Posterior vena cava (tissue), 2 donors: ENCODE measurements around the gene UTP14C. TPM values are rescaled to one million over a fixed set of nuclear protein-coding genes. Genes with fewer than 3 reads are reported as not detected.
"Not testable (repeated sequence)": the region's sequence is repeated elsewhere in the genome, so short reads cannot be mapped to it uniquely, and the experiment has no call there.

Experiments used
- DNase-seq: peaks from one replicate; pipeline ENCODE4 v3.0.0-alpha.2; 2020; ENCODE audit warnings: low spot score
- intact Hi-C, 2 donors: fragments of 100-400 bp; cut with DNase I; formaldehyde crosslinking; loops; one replicate each; pipeline versions ENCODE4 v1.14.1 to v1.14.2; 2022 to 2023
- total RNA-seq, 2 donors: library from RNA; stranded (reverse); fragmentation: NEBNext Ultra II Directional; extraction: Animal tissue kit (Norgen Biotek cat#: 25700); gene quantifications; one replicate each; pipeline ENCODE4 v1.2.1, GENCODE V29; 2021
- donor health status: DM: yes; HTN: yes; CAD: no.
- donor health status: DM: yes; HTN: yes; CAD: no.

UTP14C gene
- total RNA-seq, 2 donors from 2014 or later, result 13.9 to 14.7 TPM

DNA sequence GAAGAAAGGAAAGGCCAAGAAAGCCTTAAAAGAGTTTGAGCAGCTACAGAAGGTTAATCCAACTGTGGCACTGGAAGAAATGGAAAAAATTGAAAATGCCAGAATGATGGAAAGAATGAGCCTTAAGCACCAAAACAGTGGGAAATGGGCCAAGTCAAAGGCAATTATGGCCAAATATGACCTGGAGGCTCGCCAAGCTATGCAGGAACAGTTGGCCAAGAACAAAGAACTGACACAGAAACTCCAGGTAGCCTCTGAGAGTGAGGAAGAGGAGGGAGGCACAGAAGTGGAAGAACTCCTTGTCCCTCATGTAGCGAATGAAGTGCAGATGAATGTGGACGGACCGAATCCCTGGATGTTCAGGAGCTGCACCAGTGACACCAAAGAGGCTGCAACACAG, 5.1 kb downstream of the UTP14C start:
- intact Hi-C loops, result no loop called here

DNA sequence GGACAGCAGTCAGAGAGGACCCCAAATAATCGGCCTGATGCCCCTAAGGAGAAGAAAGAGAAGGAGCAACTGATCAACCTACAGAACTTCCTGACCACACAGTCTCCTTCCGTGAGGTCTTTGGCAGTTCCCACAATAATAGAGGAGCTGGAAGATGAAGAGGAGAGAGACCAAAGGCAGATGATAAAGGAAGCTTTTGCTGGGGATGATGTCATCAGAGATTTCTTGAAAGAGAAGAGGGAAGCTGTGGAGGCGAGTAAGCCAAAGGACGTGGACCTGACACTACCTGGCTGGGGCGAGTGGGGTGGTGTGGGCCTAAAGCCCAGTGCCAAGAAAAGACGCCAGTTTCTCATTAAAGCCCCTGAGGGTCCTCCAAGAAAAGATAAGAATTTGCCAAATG, 5.9 kb downstream of the UTP14C start:
- intact Hi-C loops, result not testable (repeated sequence)

More for the DNA sequence above, 5.1 kb downstream of the UTP14C start:
- no peak for DNase-seq

DNA sequence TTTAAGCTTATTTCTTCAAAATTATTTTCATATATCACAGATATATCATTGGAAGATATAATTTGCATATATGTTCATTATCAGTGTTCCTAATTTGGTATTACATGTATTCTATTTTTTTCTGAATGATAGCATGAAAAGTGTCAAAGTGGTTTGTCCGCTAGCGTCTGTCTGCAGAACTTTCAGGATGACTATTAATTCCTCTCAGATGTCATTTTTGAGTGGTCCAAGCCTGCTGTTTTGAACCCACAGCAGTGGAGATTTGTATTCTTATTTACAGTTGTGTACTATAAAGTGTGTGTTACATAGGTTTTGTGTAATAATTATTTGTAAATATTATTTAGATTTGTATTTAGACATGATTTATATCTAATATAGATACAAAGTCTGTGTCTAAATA, 8.5 kb downstream of the UTP14C start:
- DNase-seq, result no peak
- intact Hi-C loops, result no loop called here

More for the DNA sequence above, 5.9 kb downstream of the UTP14C start:
- not testable (repeated sequence) for DNase-seq

DNA sequence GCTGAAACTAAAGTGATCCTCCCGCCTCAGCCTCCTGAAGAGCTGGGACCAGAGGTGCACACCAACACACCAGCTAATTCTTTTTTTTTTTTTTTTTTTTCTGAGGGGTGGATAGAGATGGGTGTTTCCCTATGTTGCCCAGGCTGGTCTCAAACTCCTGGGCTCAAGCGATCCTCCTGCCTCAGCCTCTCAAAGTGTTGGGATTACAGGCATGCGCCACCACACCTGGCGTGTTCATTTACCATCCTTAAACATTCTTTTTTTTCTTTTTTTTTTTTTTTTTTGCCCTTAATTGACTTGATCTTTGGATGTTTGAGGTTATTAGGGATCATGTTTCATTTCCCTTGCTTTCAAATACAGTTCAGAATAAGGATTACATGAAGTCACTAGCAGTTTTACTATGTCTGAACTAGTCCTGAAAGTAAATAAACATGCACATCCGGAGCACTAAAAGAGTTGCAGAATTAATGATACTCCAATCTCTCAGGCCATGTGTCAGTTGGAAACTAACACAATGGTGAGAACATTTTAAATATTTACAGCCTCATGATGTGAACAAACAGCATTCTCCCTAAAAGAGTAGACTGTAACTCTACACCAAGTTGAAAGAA, 10.2 kb downstream of the UTP14C start:
- no peak for DNase-seq
- intact Hi-C loops, result no loop called here

DNA sequence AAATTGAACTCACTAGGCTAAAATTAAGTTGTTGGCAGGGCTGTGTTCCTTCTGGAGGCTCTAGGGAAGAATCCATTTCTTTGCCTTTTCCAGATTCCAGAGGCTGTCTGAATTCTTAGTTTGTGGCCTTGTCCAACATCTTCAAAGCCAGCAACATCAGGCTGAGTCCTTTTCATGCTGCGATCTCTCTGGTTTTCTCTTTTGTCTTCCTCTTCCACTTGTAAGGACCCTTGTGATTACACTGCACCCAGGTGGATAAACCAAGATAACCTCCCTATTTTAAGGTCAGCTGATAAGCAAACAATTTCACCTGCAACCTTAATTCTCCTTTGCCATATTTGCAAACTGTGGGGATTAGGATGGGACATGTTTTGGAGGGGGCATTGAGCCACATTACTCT, 11.5 kb downstream of the UTP14C start:
- DNase-seq, result no peak
- intact Hi-C loops, result no loop called here

DNA sequence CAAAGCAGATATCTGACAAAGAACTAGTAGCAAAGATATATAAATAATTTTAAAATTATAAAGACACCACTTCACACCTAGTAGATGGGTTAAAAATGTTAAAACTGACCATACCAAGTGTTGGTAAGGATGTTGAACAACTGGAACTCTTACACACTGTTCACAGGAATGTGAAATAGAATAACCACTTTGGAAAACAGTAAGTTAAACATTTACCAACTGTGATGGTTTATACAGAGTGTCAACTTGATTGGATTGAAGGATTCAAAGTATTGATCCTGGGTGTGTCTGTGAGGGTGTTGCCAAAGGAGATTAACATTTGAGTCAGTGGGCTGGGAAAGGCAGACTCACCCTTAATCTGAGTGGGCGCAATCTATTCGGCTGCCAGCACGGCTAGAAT, 19.2 kb downstream of the UTP14C start:
- no peak for DNase-seq
- intact Hi-C loops, result no loop called here

DNA sequence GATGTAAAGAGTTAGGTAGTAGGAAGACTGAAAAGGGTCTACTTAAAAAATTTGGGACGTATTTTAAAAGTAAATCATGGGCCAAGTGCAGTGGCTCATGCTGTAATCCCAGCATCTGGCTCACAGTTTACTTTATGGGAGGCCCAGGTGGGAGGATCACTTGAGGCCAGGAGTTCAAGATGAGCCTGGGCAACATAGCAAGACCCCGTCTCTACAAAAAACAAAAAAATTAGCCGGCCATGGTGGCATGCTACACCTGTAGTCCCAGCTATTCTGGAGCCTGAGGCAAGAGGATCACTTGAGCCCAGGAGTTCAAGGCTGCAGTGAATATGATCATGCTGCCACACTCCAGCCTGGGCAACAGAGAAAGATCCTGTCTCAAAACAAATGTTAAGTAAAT, 23.0 kb downstream of the UTP14C start:
- DNase-seq, result no peak
- intact Hi-C loops, result no loop called here

DNA sequence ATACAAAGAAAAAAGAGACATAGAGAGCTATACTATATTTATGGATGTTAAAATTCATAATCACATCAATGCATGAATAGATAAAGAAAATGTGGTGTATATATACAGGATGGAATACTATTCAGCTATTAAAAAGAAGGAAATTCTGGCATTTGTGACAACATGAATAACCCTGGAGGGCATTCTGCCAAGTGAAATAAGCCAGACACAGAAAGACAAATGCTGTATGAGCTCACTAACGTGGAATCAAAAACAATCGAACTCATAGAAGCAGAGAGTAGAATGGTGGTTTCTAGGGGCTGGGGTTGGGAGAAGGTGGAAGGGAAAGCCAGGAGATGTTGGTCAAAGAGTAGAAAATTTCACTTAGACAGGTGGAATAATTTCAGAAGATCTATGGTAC, 24.0 kb downstream of the UTP14C start:
- no peak for DNase-seq
- intact Hi-C loops, result no loop called here

DNA sequence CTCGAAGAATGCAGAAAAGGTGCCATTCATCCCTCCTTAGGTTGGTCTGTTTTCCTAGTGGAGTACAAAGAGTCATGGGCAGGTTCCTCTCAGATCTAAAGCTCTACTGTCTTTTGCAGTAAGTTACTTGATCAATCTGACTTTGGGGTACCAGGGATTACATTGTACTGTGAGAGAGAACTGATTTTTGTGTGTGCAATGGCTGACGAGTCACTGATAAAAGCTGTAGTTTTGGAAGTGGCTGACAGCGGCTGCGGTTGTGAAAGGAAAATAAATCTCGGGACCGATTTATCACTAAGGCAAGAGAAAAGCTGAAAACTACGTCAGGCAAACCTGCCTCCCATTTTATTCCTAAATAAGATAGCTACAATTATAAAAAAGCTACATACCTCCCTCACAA, 26.9 kb downstream of the UTP14C start:
- intact Hi-C loops, result no loop called here
- DNase-seq, result no peak

DNA sequence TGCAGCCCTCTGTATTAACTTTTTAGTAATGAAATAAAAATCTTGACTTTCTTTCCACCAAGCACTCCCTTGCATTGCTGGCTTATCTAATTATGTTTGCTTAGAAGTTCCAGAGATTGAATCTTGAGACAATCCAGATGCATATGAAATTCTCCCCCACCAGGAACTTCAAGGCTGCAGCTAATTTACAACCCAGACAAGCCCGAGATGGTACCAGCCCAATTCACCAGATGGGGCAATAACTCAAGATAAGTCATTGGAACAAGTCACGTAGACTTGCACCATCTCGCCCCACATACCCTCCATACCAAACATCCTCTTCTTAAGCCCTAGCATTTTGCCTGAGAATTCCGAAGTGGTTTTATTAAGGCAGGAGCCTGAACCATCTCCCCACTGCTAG, 29.0 kb downstream of the UTP14C start:
- DNase-seq, result no peak
- intact Hi-C loops, result no loop called here

DNA sequence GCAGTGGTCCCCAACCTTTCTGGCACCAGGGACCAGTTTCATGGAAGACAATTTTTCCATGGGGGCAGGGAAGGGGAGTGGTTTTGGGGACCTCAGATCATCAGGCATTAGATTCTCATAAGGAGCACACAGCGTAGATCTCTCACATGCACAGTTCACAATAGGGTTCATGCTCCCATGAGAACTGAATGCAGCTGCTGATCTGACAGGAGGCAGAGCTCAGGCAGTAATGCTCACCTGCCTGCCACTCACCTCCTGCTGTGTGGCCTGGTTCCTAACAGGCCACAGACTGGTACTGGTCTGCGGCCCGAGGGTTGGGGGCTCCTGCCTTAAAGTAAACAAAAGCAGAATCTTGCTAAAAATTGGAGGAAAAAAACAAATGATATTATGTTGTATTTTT, 36.6 kb downstream of the UTP14C start:
- DNase-seq, intact Hi-C loops: not testable (repeated sequence)

DNA sequence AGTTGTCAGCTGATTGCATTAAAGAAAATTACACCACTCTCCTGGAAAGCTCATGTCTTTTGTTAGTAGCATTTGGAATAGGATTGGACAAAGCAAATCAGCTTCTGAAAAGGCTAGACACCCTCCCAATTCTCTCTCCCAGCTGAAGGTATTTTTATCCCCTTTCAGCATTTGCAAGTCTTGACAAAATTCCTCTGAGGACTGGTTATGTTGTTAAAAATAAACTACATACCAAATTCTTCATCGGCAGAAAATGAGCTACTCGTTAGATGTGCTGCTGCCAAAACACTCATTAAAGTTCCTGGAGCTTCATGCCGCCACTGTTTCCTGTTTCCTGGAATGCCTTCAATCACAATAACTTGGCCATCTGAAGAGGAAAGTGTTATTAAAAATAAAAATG, 37.1 kb downstream of the UTP14C start:
- DNase-seq, result no peak

DNA sequence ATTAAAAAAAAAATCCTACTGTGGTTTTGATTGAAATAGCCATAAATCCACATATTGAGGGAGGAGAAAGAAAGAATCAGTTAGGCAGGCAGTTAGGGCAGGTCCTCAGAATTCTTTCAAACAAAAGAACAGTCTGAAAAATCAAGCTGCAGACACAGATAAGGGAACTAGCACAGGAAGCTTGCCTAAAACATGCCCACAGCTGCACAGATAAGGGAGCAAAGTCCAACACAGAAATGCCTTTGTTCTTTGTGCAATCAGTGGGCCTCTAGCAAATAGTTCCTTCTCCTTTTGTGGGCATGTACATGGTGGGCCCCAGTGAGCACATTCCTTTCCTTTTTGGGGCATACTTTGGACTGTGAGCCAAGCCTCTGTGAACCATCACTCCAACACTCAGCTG, 42.7 kb downstream of the UTP14C start:
- DNase-seq, result no peak
- intact Hi-C loops, result no loop called here

More for the DNA sequence above, 37.1 kb downstream of the UTP14C start:
- intact Hi-C loops, result no loop called here

DNA sequence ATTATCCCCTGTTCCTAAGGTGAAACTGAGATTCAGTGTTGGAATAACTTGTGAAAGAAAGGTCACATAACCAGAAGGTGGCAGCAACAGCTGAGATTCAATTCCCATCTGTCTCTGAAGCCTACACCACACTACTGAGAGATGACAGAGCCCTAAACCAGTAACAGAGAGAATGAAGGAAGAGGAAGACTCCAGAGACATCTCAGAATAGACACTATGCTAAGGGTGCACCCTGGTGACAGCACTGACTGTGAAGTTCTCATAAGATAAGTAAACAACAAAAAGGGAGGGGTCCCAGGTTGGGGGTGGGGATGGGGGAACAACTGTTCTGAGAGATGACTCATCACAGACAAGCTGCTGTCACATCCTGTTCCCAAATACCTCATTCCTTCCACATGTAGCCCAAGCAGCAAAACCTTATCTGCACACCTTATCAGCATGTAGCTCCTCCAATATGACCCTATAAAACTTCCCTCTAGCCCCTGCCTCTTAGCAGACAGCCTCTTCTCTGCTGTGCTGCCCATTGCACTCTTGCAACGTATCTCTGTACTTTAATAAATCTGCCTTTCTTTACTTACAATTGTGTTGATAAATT, 46.5 kb downstream of the UTP14C start:
- DNase-seq, result no peak
- intact Hi-C loops, result no loop called here

Other genes starting within 250 kb of the UTP14C start
- 10 to 100 TPM in 1 of 2 donors, 1 to 10 TPM in 1; 9.9 to 11.1 TPM for gene DHRS12, start 220.5 kb upstream of the UTP14C start, total RNA-seq
- under 1 TPM; 0.10 to 0.14 TPM for gene TMEM272, start 179.5 kb upstream of the UTP14C start, total RNA-seq
- not detected for gene CCDC70, start 162.7 kb upstream of the UTP14C start, total RNA-seq
- gene ATP7B, start 13.2 kb upstream of the UTP14C start, total RNA-seq, result 1 to 10 TPM; 2.6 to 5.7 TPM
- gene ALG11, start 12.3 kb upstream of the UTP14C start, total RNA-seq, result 10 to 100 TPM; 27.1 to 34.9 TPM
- under 1 TPM; 0.29 to 0.42 TPM for gene NEK5, start 104.4 kb downstream of the UTP14C start, total RNA-seq
- gene NEK3, start 134.9 kb downstream of the UTP14C start, total RNA-seq, result 10 to 100 TPM; 12.2 to 17.3 TPM